Ecto neural progenitor cell (in vitro differentiated cells): ENCODE measurements around the gene NSUN4.
"Not testable (repeated sequence)": the region's sequence is repeated elsewhere in the genome, so short reads cannot be mapped to it uniquely, and the experiment has no call there.

ENCODE experiments used
- DNase-seq: peaks from one replicate; pipeline ENCODE4 v3.0.0-alpha.2; 2018; ENCODE audit warnings: low spot score

Gene NSUN4

DNA sequence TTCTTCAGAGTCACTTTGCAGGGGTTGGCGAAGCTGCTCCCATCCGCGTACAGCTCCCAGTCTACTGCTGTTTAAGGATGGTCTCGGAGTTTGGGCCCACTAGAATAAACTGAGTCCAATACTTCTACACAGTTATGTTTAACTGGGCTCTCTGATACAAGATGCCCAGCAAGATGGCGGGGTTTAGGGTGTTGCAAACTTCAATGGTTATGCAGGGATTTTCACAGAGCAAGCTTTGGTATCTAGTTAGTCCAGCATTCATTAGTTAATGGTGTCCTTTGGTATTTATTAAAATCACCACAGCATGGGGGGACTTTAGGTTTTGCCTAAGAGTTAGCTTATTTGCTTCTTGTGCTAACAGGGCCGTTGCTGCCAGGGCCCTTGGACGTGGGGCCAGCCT, 12.4 kb upstream of the NSUN4 start:
- not testable (repeated sequence) for DNase-seq

- DNase-seq = not testable (repeated sequence)
Observed at GRCh38 chr1:46329807-46330206, 10.8 kb upstream of the NSUN4 start.

GRCh38 chr1:46330381-46330780, 10.2 kb upstream of the NSUN4 start:
- not testable (repeated sequence) for DNase-seq

DNA sequence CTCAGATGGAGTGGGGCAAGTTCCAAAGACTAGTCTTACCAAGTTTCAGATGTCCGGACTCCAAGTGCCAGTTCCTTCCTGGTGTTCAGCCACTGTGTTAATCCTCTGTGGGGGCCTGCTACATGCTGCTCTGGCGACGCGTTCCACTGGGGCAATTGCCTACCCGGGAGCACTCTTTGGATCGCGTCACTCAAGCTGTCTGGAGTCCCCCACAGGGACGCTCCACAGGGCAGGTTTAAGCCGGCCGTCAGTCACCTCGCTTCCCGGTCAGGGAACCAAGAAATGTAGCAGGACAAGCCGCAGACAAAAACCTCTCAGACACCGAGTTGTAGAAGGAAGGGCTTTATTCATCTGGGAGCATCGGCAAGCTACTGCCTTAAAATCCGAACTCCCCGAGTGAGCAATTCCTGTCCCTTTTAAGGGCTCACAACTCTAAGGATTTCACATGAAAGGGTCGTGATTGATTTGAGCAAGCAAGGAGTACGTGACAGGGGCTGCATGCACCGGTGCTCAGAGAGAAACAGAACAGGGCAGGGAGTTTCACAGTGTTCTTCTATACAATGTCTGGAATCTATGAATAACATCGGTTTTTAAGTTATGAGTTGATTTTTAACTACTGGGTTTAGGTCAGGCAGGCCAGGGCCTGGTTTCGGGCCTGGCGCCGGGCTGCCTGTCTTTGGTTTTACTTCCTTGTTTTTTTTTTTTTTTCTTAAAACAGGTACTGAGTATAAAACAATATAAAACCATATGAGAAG, 8.6 kb upstream of the NSUN4 start:
- not testable (repeated sequence) for DNase-seq

DNA sequence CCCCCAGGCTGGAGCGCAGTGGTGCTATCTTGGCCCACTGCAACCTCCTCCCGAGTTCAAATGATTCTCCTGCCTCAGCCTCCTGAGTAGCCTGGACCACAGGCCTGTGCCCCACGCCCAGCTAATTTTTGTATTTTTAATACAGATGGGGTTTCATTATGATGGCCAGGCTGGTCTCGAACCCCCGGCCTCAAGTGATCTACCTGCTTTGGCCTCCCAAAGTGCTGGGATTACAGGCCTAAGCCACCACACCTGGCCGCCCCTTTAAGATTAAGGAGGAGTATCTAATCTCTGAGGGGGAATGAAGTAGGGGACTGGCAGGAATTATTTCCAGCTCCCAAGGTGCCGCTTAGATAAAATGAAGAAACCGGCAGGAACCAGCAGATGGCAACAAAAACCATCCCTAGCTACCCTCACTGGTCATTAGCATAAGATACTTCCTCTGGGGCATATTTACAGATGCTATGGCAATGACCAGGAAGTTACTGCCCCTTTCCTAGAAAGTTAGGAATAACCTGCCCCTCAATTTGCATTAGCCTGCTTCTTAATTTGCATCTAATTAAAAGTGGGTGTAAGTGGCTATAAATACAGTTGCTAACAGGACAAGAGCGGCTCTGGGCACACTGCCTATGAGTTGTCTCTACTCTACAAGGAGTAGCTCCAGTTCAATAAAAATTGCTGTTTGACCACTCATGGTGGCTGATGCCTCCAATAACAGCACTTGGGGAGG, 7.1 kb upstream of the NSUN4 start:
- no peak for DNase-seq

GRCh38 chr1:46334030-46334384, 6.6 kb upstream of the NSUN4 start:
- DNase-seq = no peak

DNA sequence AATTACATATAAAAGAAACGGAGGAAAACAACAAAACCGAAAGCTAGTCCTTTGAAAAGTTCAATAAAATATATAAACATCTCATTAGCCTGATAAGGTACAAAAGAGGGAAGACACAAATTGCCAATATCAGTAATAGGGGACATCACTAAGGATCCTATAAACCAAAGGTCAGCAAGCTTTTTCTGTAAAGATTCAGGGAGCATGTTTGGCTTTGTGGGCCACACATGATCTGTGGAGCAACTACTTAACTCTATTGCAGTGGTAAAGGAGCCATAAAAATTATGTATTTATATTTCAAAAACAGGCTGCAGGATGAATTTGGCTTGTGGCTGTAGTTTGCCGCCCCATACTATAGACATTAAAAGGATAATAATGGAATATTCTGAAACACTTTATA, 5.5 kb upstream of the NSUN4 start:
- no peak for DNase-seq

DNA sequence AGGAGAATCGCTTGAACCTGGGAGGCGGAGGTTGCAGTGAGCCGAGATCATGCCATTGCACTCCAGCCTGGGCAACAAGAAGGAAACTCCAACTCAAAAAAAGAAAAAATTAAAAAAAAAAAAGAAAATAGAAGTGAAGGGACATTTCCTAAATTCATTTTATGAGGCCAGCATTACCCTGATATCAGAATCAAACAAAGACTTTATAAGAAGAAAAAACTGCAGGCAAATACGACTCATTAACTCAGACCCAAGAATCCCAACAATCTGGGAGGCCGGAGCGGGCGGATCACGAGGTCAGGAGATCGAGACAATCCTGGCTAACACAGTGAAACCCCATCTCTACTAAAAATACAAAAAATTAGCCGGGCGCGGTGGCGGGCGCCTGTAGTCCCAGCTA, 3.2 kb upstream of the NSUN4 start:
- not testable (repeated sequence) for DNase-seq

DNA sequence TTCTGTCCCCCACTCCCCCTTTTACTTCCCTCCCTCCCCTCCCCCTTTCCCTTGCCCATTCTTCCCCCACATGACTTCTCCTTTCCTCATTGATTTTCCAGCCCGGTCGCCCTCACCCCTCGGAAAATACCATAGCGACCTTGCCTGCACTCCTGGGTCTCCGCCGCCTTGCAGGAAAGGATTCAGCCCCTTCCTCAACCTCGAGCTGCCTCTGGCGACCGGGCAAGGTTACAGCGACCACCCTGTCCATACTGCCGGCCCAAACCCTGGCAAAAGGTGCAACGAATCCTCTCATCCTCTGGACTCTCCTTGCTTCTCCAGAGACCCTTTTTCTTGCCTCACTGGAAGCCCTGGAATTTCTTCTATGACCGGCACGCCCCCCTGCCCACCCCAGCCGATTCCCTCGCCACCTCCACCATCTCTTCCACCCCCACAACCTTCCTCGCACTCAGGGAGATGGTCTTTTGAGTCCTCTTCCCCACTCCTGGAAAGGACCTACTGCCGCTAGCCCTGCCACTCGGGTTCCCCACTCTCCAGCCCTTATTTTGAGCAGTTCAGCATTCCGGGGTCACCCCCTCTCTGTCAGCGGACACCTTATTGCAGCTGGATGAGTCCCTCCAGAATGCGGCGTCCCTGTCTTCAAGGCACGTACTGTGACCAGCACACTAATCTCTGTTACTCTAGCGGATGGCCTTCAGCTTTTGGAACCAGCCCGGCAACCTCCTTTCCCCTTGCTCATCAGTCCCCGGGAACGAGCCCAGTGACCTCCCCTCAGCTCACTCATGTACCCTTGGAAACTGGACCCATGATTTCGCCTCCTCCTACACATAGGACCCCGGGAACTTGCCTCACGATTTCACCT, 846 bp downstream of the NSUN4 start:
- DNase-seq = no peak

DNA sequence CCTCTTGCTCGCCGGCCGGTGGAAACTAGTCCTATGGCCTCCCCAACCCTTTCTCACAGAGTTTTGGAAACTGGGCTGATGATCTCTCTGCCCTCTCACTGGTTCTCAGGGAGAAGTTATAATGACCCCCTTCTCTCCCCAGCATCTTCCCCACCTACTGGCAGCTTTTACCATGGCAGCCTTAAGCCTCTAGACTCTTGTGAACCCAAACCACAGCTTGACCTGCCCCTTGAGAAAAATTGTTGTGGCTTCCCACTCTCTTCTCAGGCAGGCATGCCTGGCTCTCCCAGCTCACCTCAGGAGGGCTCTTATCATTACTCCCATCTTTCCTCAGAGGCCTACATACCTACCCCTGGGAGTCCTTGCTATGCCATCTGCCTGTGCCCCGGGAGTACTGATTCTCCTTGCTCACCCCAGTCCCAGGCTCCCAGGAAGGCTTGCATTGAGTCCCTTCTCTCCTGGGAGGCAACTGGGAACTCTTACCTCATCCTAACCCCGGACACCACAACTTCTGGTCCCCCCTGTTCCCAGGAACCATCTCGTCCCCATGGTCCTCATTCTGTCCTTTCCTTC, 1.6 kb downstream of the NSUN4 start:
- no peak for DNase-seq

GRCh38 chr1:46342677-46343350, 2.2 kb downstream of the NSUN4 start:
- DNase-seq = no peak

GRCh38 chr1:46343351-46343695, 2.7 kb downstream of the NSUN4 start:
- no peak for DNase-seq

DNA sequence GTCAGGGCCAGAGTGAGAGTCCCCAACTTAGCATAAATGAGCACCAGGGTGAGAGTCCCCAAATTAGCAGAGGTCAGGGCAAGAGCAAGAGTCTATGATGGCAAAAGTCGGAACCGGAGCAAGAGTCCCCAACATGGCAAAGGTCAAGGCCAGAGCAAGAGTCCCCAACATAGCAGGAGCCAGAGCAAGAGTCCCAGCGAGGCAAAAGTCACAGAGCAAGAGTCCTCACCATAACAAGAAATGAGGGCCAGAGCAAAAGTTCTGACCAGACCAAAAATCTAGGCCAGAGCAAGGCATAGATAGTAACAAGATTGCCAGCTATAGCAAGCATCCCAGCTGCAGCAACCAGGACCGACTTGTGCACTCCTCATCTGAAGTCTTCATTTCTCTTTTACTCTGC, 3.1 kb downstream of the NSUN4 start:
- DNase-seq = no peak

GRCh38 chr1:46344481-46344880, 3.9 kb downstream of the NSUN4 start:
- DNase-seq = no peak

- no peak for DNase-seq
Observed at GRCh38 chr1:46345281-46345680, 4.7 kb downstream of the NSUN4 start.

DNA sequence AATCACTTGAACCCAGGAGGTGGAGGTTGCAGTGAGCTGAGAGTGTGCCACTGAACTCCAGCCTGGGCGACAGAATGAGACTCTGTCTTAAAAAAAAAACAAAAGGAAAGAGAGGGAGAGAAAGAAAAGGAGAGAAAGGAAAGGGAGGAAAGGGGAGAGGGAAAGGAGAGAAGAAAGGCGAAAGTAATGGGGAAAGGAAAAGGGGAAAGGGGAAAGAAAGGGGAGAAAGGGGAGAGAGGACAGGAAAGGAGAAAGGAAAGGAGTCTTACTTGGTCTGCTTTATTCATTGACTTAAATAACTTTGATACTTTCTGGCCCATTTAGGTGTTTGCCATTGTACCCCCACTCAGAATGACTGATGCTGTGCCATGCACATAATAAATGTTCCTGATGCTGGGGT, 11.8 kb downstream of the NSUN4 start:
- no peak for DNase-seq

DNA sequence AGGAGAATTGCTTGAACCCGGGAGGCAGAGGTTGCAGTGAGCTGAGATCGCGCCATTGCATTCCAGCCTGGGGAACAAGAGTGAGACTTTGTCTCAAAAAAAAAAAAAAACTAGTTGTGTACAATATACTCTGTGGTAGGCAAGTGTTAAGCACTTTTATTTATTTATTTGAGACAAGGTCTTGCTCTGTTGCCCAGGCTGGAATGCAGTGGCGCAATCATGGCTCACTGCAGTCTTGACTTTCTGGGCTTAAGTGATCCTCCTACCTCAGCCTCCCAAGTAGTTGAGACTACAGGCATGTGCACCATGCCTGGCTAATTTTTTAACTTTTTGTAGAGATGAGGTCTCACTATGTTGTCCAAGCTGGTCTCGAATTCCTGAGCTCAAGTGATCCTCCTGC, 15.3 kb downstream of the NSUN4 start:
- DNase-seq = not testable (repeated sequence)

- no peak for DNase-seq
Observed at GRCh38 chr1:46362158-46362557, 21.6 kb downstream of the NSUN4 start.

DNA sequence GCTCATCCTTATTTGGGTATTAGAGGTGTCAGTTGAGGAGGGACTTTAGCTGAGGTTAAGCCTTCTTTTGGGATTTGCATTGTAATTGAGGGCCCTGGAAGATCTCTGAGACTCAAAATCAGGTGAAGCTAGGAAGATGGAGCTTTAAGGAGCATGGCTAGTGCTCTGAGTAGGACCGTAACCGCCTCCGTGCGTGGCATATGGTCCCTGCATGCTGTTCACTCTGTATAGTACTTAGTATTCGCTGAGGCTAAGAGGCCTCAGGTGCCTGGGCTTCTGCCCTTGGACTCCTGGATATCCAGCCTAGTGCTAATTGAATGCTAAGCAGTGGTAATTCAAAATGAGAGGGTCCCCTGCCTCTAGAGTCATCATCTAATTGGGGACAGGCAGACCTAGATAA, 22.5 kb downstream of the NSUN4 start:
- DNase-seq = no peak

DNA sequence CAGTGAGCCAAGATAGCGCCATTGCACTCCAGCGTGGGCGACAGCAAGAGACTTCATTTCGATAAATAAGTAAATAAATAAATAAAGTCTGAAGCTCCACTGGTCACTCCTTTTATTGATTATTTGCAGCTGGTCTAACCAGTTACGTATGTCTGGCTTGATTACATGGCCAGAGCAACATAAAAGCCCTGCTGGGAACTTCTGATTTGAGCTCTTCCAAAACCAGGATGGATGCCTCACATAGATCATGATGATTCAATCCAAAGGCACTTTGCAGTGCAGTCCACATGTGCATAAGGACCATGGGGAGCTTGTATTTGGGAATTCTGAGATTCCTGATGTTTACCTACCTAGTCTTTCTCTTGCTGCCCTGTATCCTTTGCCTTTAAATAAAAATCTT, 24.0 kb downstream of the NSUN4 start:
- no peak for DNase-seq

DNA sequence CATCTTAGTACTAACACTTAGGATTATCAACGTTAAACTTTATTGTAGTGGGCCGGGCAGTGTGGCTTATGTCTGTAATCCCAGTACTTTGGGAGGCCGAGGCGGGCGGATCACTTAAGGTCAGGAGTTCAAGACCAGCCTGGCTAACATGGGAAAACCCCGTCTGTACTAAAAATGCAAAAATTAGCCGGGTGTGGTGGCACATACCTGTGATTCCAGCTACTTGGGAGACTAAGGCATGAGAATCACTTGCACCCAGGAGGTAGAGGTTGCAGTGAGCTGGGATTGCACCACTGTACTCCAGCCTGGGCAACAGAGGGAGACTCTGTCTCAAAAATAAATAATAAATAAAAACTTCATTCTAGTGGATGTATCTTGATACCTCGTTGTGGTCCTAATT, 25.2 kb downstream of the NSUN4 start:
- DNase-seq = not testable (repeated sequence)

DNA sequence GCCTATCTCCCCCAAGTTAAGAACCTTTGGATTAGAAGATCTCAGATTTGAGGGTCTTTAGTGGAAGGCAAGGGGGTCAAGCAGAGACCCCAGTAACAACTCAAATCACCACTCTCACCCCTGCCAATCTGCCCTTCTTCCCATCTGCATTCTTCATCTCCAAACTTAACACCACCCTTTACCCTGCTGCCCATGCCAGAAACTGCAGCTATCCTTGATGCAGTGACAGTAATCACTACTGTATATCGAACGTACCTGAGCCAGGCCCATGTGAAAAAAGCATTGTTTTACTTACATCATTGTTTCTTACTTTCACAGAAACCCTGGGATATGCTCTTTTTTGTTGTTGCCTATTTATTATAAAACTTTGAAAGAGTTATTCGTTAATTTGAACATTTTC, 26.5 kb downstream of the NSUN4 start:
- DNase-seq = no peak
